Mononuclear cell (primary cell): ENCODE results near the gene MERTK. TPM values are rescaled to one million over a fixed set of nuclear protein-coding genes. Genes with fewer than 3 reads are reported as not detected.
"Not testable (repeated sequence)": the region's sequence is repeated elsewhere in the genome, so short reads cannot be mapped to it uniquely, and the experiment has no call there.

Experiments
- H3K27me3 ChIP-seq: 2 replicates; pipeline ENCODE4 v1.6.0; 2011; ENCODE audit warnings: low read length, control low read depth; ENCODE audit not compliant: insufficient read depth
- H3K4me1 ChIP-seq: 2 replicates; pipeline ENCODE4 v1.5.1; 2011; ENCODE audit warnings: mild to moderate bottlenecking, low read length, control low read depth; ENCODE audit not compliant: insufficient read depth
- H3K4me3 ChIP-seq: 2 replicates; pipeline ENCODE4 v1.5.1; 2011; ENCODE audit warnings: mild to moderate bottlenecking, low read length, moderate library complexity
- H3K9me3 ChIP-seq: 2 replicates; pipeline ENCODE4 v1.5.1; 2011; ENCODE audit warnings: low read depth, mild to moderate bottlenecking, control low read depth, low read length
- total RNA-seq: library from RNA; depleted of rRNA; stranded (reverse); fragments of >200 nt; gene quantifications from one replicate; pipeline ENCODE4 v1.2.3, GENCODE V29; 2012

The MERTK gene
- total RNA-seq, 1 donor: 3.7 TPM

DNA sequence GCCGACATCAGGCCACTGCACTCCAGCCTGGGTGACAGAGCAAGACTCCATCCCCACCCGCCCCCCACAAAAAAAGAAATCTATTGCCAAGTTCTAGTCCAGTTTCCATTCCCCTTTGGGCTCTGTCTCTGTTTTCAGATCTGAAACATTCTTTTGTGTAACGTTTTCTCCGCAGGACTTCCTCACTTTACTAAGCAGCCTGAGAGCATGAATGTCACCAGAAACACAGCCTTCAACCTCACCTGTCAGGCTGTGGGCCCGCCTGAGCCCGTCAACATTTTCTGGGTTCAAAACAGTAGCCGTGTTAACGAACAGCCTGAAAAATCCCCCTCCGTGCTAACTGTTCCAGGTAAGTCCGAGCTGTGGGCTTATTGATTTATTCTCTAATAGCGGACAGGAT is 48.8 kb downstream of the MERTK start:
- Histone ChIP-seq H3K27me3 (no peaks in the 10 kb centered on the region), H3K4me3 (no peak overlapping the region), H3K9me3 (no peaks in the 10 kb centered on the region), H3K4me1 (no peaks in the 10 kb centered on the region)

DNA sequence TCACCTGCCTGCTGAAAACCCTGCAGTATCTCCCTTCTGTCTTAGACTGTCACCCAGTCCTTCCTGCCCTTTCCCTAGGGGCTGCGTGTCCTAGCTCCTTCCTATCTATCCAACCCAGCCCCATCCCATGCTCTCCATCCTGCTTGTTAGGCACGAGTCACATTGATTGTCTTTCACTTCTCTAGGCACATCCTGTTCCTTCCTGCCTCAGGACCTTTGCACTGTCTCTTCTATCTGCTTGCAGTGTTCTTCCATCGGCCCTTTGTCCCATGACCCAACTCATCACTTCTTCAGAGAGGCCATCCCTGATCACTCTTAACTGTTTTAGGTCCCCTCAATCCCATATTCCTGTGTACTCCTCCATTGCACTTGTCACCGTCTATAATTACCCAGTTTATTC is 50.4 kb downstream of the MERTK start:
- no peak overlapping the region for H3K4me3 ChIP-seq
- no peaks in the 10 kb centered on the region for H3K4me1 ChIP-seq
- H3K9me3 ChIP-seq: no peaks in the 10 kb centered on the region
- H3K27me3 ChIP-seq: no peaks in the 10 kb centered on the region

DNA sequence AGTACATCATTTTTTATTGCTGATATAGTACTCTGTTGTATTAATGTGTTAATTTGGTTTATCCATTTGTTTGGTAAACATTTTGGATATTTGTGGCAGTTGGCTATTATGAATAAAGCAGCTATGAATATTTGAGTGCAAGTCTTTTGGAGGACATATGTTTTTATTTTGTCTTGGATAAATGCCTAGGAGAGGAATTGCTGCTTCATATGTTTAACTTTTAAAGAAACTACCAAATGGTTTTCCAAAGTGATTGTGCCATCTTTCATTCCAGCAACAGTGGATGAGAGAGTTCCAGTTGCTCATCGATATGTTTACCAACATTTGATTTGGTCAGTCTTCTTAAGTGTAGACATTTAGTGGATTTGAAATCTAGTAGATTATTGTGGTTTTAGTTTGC is 51.8 kb downstream of the MERTK start:
- Histone ChIP-seq H3K27me3 (no peaks in the 10 kb centered on the region), H3K4me3 (no peak overlapping the region), H3K9me3 (no peaks in the 10 kb centered on the region), H3K4me1 (no peaks in the 10 kb centered on the region)

DNA sequence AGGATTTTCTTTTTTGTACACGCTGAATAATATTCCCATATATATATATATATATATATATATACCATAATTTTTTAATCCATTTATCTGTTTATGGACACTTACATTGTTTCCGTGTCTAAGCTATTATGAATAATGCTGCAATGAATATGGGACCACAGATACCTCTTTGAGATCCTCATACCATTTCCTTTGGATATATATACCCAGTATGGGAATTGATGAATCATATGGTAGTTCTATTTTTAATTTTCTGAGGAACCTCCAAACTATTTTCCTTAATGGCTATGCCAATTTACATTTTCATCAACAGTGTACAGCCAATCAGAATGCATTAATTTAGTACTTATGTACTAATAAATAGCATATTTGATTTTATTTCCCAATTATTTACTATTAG is 53.1 kb downstream of the MERTK start:
- no peaks in the 10 kb centered on the region for H3K4me1 ChIP-seq
- H3K9me3 ChIP-seq: no peaks in the 10 kb centered on the region
- H3K27me3 ChIP-seq: no peaks in the 10 kb centered on the region
- H3K4me3 ChIP-seq: no peak overlapping the region

DNA sequence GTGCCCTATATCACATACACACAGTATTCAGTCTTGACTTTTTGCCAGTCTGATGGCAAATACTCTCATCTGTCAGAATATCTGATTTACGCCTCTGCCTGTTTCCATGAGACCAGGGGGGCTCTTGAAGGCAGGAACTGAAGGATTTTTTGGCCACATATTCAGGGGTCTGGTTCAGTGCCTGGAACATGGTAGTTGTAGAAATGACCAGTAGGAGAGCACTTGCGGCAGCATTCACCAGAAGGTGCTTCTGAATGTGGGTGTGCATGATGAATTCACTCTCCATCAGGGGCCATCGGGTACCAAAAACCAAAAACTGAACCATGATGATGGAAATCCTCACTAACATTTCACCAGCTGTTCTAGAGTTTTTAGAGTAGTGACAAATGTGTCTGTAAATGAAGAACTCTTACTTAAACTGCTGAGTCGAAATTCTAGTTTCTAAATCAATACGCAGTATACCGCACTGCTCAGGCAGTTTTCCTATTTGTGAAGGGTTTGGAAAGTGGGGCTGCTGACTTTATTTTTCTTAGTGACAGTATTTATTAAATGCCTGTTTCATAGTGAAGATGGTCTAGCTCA is 54.6 kb downstream of the MERTK start:
- H3K27me3 ChIP-seq: no peaks in the 10 kb centered on the region
- H3K9me3 ChIP-seq: no peaks in the 10 kb centered on the region
- H3K4me3 ChIP-seq: no peak overlapping the region
- H3K4me1 ChIP-seq: no peaks in the 10 kb centered on the region

DNA sequence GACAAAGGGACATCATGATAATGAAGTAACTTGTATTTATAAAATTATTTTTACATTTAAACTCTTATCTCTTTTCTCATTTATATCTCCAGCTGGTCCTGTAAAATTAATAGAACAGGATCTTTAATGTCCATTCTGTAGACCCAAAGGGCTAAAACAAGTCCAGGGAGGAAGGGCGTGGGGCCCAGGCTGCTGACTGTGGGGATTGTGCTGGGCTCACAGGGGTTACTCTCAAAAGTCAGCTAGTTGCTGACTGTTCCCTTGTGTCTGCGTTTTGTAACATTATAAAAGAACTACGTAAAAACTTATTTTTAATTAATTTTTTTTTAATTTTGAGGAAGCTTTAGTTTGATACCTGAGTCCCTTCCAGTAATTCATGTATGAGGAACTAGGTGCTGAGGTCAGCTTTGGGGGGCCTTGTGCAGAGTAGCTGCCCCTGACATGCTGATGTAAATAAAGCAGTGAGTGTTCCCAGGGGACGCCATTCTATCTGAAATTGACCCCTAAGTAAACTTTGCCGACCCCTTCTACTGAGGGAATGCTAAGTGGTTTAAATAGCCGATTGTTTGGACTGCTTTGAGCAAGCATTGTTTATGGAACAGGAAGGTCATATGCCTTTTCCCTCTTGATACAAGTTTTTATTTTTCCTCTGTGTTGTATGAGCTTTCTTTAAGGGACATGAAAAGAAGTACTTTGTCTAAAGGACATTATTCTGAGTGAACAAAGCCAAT is 56.4 kb downstream of the MERTK start:
- Histone ChIP-seq H3K4me3 (no peak overlapping the region), H3K27me3 (no peaks in the 10 kb centered on the region), H3K4me1 (no peaks in the 10 kb centered on the region), H3K9me3 (no peaks in the 10 kb centered on the region)

DNA sequence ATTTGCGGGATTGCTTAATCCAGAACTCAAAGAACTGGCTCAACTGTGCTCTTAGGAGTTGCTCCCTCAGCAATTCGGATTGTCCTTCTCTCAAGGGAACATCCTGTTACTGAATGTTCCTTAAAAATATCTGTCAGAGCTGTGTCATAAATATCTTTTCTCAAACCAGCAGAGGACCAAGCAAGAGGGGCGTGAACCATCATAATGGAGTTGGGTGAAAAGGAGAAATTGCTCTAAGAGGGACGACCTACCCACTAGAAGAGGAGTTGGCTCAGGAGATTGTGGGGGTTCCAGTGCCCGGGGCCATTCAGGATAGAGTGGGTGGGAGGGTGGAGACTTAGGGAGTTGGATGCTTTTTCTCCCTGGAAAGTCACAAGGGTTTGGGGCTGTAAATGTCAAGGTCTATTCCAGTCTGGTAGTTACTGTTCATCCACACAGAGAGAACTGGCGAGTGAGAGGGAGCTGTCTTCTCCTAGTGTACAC is 59.5 kb downstream of the MERTK start:
- Histone ChIP-seq H3K4me3 (no peak overlapping the region), H3K4me1 (no peaks in the 10 kb centered on the region), H3K9me3 (no peaks in the 10 kb centered on the region), H3K27me3 (no peaks in the 10 kb centered on the region)

DNA sequence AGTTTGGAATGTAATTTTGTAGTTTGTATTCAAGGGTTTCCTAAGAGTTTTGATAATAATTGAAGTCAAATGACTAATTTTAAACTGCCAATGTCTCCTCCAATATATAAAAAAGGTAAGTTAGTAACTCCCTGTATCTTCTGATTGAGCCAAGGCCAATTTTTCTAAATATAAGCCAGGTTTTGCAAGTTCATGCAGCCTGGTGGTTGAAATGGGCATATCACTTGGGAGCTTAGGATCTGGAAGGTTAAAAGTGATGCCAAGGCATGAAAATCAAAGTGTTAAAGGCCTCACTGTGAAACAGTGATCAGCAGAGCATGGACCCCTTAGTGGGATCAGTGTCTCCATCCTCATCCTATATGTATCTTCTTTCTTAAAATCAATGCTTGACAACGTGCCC is 60.5 kb downstream of the MERTK start:
- Histone ChIP-seq H3K9me3 (no peaks in the 10 kb centered on the region), H3K27me3 (no peaks in the 10 kb centered on the region), H3K4me3 (no peak overlapping the region), H3K4me1 (no peaks in the 10 kb centered on the region)

DNA sequence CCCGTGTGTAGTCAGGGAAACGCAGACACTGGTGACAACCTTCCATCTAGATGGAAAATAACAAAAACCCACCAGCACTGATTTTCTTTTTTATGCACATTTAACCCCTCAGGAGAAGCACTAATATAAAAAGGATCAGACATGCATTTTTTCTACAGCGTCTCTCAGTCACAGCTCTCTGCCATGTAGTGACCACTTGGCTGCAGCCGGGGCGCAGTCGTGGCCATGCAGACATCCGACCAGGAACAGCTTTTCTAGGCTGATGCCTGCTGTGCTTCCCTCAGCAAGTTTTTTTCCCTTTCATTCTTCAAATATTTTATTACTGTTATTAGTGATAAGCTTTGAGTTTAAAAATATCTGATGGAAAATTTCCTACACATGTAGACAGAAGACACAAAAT is 63.3 kb downstream of the MERTK start:
- Histone ChIP-seq H3K9me3 (no peaks in the 10 kb centered on the region), H3K27me3 (no peaks in the 10 kb centered on the region), H3K4me3 (no peak overlapping the region), H3K4me1 (no peaks in the 10 kb centered on the region)

DNA sequence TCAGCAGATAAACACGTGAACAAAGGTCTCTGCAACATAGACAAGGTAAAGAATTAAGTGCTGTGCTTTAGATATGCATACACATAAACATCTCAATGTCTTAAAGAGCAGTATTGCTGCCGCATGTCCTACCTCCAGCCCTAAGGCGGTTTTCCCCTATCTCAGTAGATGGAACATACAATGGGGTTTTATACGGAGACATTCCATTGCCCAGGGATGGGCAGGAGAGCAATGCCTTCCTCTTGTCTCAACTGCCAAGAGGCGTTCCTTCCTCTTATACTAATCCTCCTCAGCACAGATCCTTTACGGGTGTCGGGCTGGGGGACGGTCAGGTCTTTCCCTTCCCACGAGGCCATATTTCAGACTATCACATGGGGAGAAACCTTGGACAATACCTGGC is 64.7 kb downstream of the MERTK start:
- H3K9me3 ChIP-seq, H3K4me1 ChIP-seq, H3K4me3 ChIP-seq, H3K27me3 ChIP-seq: not testable (repeated sequence)

DNA sequence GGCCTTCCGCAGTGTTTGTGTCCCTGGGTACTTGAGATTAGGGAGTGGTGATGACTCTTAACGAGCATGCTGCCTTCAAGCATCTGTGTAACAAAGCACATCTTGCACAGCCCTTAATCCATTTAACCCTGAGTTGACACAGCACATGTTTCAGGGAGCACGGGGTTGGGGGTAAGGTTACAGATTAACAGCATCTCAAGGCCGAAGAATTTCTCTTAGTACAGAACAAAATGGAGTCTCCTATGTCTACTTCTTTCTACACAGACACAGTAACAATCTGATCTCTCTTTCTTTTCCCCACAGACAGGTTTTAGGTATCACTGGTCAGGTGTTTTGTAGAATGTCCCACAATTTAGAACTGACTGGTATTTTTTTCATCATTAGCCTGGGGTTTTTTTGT is 65.1 kb downstream of the MERTK start:
- not testable (repeated sequence) for H3K9me3 ChIP-seq, H3K27me3 ChIP-seq, H3K4me3 ChIP-seq, H3K4me1 ChIP-seq

DNA sequence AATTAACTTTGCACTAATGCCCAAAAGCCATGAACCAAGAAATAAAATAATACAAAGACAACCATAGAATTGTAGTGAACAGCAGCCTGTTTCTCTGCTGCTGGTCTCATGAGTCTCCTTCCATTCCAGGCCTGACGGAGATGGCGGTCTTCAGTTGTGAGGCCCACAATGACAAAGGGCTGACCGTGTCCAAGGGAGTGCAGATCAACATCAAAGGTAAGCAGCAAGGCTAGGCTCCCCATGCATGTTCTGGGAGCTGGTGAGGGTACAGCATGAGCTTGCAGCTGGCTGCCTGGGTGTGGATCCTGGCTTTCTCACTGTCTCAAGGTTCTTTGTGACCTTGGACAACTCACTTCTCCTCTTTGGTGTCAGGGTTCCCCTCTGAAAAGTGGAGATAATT is 66.7 kb downstream of the MERTK start:
- Histone ChIP-seq H3K4me3 (no peak overlapping the region), H3K27me3 (no peaks in the 10 kb centered on the region), H3K9me3 (no peaks in the 10 kb centered on the region), H3K4me1 (no peaks in the 10 kb centered on the region)

DNA sequence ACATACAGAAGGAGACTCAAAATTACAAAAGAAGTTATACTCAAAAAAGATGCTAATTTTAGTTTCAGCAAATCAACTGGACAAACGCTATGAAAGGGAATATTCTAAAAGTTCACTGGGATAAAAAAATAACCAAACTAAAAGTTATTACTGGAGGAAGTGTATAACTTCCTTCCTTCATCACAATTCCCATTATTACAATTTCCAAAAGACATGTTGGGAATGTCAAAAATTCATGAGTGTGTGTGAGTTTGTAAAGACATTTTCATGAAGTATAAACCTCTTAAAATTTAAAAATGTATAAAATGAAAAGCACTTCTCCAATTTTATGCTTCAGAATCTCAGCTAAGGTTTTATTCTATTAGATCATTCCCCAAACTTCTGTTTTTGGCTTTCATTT is 67.8 kb downstream of the MERTK start:
- no peaks in the 10 kb centered on the region for H3K9me3 ChIP-seq

DNA sequence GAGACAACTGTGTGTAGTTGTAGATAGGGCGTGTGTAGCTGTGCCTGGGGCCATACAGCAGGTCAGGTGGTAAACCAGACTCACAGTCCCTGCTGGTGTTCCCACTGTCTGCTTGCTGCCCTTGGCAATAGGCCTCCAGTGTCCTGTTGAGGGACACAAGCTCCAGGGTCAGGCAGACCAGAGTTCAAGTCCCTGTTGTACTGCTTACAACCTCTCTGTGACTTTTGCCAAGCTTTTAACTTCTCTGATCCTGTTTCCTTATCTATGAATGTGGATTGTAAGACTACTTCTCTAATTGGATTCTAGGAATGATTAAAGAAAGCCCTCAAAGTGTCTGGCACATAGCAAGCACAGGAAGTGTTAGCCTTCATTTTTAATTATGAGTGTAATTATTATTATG is 68.6 kb downstream of the MERTK start:
- Histone ChIP-seq H3K9me3 (no peaks in the 10 kb centered on the region), H3K27me3 (no peaks in the 10 kb centered on the region), H3K4me1 (no peaks in the 10 kb centered on the region), H3K4me3 (no peak overlapping the region)

More for the DNA sequence above, 67.8 kb downstream of the MERTK start:
- Histone ChIP-seq H3K4me3 (no peak overlapping the region), H3K27me3 (no peaks in the 10 kb centered on the region), H3K4me1 (no peaks in the 10 kb centered on the region)

DNA sequence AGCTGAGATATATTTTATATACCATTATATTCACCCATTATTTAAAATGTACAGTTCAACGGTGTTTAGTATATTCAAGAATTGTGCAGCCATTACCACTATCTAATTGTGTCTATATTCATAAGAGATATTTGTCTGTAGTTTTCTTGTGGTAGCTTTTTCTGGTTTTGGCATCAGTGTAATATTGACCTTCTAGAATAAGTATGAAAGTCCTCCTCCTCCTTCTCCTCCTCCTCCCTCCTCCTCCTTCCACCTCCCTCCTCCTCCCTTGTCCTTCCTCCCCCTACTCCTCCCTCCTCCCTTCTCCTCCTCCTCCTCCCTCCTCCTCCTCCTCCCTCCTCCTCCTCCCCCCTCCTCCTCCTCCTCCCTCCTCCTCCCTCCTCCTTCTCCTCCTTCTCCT is 72.0 kb downstream of the MERTK start:
- Histone ChIP-seq H3K9me3 (no peaks in the 10 kb centered on the region), H3K4me1 (no peaks in the 10 kb centered on the region)

DNA sequence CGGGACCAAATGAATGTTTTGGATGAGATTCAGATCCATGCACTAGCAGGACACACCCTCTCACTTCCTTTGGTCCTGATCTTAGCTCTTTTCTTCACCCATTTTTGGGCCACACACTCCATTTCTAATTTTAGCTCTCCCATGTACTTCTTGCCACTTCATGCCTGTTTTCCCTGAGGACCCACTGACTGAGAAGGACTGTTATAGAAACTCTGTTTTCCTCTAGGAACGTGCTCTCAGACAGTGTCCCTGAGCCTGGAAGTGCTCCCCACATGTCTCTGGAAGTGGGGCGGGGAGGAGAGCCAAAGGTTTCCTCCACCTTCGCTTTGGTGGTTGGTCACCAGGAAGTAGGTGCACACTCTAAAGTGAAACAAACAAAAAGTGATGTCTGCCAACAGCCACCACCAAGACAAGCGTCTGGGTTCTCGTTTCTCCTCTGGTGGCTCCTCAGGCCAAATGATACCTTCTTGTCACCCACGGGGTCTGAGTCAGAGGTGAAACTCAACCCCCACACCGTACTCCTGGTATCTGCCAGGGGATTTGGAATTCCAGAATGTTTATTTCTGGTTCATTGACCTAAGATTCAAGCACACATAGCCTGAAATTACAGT is 74.7 kb downstream of the MERTK start:
- H3K4me1 ChIP-seq: no peaks in the 10 kb centered on the region
- H3K27me3 ChIP-seq: no peaks in the 10 kb centered on the region
- H3K4me3 ChIP-seq: no peak overlapping the region
- peaks cover 11% of the 10 kb centered on the region for H3K9me3 ChIP-seq

More for the DNA sequence above, 72.0 kb downstream of the MERTK start:
- H3K4me3 ChIP-seq: no peak overlapping the region
- H3K27me3 ChIP-seq: no peaks in the 10 kb centered on the region
